GM19351 (cell line): ENCODE results near the gene QRFP.
A peak's percentile ranks its signal among the peaks of the same experiment; 100 is the strongest.

Source experiments
- ATAC-seq: cut with Tn5 transposase; IDR thresholded peaks from one replicate; pipeline ENCODE4 v1.9.1; 2021; ENCODE audit warnings: mild to moderate bottlenecking, moderate library complexity; ENCODE audit not compliant: unreplicated experiment

QRFP gene

DNA sequence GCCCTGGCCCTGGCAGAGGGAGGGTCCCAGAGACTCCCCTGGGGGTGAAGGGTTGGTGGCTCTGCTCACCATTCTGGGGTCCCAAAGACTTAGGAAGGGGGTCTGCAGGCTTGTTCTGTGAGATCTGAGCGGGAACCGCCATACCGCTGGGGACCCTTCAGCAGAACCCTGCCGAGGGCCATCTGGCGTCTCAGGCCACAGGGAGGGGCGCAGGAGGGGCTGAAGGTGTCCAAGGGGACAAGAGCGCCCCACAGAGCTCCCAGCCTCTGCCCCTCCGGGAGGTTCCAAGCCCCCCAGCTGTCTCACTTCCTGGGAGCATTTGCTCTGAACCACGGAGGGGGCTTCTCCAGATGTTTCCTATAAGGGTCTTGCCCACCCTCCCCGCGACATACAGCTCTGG is 37.6 kb upstream of the QRFP start:
- ATAC-seq, result no peak

GRCh38 chr9:130933114-130934046 is 36.8 kb upstream of the QRFP start:
- no peak for ATAC-seq

- ATAC-seq, result no peak
Measured at GRCh38 chr9:130932255-130933079, 35.9 kb upstream of the QRFP start.

- ATAC-seq, result peak; percentile 50
Measured at GRCh38 chr9:130931508-130932254, 35.1 kb upstream of the QRFP start.

- no peak for ATAC-seq
Measured at GRCh38 chr9:130930804-130931349, 34.3 kb upstream of the QRFP start.

DNA sequence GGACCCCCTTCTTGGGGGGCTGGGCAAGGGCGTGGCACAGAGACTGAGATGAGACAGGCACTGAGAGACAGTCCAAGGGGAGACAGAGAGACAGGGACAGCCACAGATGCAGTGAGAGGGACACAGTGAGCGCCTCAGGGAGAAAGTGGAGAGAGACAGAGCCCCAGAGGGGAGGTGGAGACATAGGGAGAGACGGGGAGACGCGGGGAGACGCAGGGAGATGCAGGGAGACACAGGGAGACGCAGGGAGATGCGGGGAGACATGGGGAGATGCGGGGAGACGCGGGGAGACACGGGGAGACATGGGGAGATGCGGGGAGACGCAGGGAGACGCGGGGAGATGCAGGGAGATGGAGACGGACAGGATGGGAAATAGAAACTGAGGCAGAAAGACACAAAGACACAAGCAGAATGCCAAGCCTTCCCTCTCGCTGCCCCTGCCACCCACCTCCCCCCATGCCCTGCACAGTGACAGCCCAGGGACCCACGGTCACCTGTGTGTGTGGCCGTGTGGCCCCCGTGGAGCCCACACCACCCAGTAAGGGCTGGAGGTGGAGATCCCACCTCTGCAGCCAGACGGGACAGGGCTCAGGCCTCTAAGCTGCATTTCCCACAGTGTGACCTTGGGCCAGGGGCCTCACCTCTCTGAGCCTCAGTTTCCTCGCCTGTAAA is 33.7 kb upstream of the QRFP start:
- ATAC-seq, result no peak

GRCh38 chr9:130929571-130930038 is 33.0 kb upstream of the QRFP start:
- ATAC-seq, result no peak

DNA sequence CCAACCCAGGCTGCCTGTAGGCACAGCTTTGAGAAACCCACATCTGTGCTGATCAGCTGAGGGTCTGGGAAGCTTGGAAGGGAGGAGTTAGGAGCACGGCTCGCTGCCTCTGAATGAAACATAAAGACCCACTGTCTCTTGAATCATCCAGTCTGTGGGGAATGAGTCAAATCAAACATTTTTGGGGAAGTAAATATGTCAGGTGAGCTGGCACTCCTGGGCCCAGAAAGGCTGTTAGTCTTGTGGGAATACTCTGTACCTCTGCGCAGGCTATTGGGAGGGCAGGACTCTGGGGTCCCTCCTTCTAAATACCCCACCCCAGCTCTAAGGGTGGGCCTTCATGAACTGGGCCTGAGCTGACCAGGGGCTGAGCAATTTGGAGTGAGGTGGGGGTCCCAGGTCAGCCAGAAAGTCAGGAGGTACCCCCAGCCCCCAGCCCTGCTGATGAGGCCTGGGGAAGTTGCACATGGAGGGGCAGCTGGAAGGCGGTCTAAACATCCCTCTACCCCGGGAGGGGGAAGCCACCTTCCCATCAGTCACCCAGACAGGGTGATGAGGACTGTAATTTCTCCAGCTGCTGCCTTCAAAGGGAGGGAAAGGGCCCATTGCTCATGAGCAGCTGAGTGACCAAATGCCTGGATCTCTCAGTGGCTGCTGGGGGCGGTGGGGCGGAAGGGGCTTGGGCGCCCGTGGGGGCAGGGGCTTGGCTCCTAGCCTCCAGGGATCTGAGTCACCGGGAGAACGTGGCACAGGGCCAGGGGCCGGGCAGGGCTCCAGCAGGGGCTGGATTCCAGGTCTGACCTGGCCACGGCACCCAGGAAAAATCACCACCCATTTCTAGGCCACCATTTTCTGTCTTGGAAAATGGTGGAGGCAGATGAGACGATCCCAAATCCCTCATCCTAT is 31.6 kb upstream of the QRFP start:
- peak; percentile 43 for ATAC-seq

- no peak for ATAC-seq
Measured at GRCh38 chr9:130927338-130927737, 30.7 kb upstream of the QRFP start.

DNA sequence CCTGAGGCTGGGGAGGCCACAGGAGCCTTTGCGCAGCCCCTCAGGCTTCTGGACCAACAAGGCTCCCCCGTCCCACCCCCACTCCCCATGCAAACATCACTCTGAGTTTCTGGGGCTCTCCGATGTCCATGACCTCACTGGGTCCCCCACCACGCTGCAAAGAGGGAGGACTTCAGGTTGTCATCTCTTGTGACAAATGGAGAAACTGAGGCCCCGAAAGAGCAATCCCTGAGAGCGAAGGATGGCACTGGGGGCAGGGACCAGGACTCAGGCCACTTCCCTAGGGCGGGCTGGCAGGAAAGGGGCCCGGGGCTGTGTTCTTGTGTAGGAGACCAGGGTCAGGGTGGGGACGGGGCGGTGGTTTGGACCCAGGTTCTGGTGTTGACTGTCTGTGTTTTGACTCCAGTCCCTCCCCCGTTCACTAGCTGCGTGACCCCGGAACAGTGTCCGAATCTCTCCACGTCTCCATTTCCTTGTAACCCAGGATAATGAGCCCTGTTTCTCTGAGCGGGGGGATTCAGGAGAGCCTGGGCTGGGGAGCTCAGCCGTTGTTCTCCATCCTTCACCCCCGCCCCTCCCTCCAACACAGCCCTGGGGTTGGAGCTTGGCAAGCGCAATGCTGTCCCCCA is 28.6 kb upstream of the QRFP start:
- ATAC-seq, result no peak

DNA sequence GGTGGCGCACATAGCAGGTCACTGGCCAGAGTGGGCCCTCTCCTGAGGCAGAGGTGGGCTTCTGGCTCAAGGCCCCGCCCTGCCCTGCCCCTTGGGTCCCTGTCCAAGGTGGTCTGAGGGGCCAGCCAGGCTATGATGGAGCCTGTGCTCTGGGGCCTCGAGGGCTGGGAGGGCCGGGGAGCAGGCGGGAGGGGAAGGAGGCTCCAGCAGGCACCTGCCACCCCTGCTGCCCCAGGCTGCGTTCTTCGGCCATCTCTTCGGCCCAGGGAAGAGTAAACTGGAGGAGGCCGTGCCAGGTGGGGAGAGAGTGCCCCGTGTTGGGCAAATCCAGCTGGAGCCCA is 27.8 kb upstream of the QRFP start:
- no peak for ATAC-seq

DNA sequence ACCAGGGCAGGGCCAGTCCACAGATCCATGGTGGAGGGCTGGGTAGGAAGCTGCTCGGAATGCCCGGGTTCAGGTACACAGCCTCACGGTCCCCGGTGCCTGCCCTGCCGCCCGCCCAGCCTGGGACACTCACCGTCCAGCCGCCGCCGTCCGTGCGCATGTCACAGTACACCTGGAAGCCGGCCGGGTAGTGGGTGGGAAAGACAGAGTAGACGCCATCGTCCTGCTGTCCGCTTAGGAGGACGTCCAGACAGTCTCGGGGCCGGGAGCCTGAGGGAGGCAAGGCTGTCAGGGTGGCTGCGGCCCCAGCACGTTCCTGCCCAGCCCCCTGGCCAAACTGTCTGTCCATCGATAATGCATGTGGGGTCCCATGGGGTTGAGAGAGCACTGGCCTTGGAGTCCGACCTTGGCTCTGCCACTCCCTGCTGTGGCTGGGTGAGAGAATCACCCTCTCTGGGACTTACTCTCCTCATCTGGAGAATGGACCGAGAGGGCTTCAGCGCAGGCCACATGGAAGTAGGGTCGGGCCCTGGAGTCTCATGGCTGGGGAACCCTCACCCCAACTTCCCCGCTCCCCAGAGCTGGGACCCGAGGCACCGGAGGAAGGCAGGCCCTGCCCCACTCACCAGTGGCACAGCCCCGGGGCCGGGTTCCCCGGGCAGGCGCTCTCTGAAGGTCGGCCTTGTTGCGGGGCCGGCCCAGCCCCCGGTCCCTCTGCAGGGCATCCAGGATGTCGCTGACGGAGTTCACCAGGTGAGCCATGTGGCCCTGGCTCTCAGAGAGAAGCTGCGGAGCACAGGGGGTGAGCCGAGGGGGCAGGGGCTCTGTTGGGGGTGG is 27.2 kb upstream of the QRFP start:
- ATAC-seq, result no peak

GRCh38 chr9:130922893-130923610 is 26.4 kb upstream of the QRFP start:
- no peak for ATAC-seq

- ATAC-seq, result no peak
Measured at GRCh38 chr9:130921989-130922892, 25.6 kb upstream of the QRFP start.

GRCh38 chr9:130921300-130921988 is 24.8 kb upstream of the QRFP start:
- ATAC-seq, result no peak
